Measurements from ENCODE around the gene USP5.
"Not testable (repeated sequence)": the region's sequence is repeated elsewhere in the genome, so short reads cannot be mapped to it uniquely, and the experiment has no call there.

USP5 gene

DNA sequence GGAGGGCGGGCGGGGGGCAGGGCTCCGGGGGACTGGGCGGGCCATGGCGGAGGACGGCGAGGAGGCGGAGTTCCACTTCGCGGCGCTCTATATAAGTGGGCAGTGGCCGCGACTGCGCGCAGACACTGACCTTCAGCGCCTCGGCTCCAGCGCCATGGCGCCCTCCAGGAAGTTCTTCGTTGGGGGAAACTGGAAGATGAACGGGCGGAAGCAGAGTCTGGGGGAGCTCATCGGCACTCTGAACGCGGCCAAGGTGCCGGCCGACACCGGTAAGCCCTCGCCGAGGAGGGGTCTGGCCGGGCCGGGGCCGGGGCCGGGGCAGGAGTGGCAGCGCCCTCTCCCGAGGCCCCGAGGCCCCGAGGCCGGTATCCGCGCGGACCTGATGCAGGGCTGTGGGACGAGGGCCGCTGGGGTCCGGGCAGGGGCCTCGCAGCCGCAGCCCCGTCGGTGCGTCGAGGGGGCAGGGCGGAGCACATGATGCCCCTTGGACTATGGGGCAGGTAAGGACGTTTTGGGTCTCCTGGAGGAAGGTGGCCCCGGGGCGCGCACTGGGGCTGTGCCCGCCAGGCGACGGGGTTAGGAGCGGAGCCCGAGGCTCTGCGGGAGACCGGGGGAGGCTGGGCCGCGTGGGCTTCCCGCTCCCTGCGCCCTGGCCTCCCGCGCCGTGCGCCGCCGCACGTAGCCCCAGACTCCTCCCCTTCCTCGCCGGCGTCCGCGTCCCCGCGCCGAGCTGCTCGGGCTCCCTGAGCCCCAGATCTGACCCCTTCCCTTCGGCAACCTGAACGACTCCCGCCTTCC lies 15.7 kb downstream of the USP5 start, which contains the start of gene TPI1:
TSS of gene TPI1 (plus strand) at position 119 of the 798 bp plus-strand sequence. CDS start at position 155, 36 bp downstream.
- DNase-seq = peak; percentile 45 to 70 (median 54)

DNA sequence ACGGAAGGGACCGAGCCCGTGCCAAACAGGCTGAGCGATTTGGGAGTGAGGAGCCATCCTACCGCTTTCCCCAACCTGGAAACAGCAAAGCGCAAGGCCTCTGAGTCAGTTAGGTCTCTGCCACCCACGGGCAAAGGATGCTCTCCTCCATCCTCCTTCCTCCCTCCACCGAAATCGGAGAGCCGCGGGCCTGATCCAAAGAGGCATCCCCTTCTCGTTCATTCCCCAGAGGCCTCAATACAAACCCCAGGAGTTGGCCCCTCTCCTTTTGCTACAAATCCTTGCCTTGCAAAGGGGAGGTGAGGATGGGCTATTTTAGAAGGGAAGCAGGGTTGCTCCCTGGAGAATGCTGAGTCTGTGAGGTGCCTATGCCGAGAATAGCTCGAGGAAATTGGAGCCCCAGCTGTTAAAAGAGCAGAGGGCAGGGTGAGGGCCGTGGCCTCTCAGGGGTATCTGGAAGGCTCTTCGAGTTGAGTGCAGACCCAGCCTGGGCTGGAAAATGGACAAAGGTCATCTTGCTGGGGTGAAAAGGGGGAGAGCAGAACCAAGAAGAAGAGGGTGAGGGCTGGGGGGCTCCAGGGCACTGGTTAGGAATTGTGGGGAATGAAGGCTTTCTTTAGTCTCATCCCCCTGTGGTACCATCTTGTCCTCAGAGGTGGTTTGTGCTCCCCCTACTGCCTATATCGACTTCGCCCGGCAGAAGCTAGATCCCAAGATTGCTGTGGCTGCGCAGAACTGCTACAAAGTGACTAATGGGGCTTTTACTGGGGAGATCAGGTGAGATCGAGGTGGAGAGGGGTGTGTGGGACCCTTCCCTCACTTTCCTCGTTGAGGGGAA lies 16.5 kb downstream of the USP5 start:
- DNase-seq = no peak

DNA sequence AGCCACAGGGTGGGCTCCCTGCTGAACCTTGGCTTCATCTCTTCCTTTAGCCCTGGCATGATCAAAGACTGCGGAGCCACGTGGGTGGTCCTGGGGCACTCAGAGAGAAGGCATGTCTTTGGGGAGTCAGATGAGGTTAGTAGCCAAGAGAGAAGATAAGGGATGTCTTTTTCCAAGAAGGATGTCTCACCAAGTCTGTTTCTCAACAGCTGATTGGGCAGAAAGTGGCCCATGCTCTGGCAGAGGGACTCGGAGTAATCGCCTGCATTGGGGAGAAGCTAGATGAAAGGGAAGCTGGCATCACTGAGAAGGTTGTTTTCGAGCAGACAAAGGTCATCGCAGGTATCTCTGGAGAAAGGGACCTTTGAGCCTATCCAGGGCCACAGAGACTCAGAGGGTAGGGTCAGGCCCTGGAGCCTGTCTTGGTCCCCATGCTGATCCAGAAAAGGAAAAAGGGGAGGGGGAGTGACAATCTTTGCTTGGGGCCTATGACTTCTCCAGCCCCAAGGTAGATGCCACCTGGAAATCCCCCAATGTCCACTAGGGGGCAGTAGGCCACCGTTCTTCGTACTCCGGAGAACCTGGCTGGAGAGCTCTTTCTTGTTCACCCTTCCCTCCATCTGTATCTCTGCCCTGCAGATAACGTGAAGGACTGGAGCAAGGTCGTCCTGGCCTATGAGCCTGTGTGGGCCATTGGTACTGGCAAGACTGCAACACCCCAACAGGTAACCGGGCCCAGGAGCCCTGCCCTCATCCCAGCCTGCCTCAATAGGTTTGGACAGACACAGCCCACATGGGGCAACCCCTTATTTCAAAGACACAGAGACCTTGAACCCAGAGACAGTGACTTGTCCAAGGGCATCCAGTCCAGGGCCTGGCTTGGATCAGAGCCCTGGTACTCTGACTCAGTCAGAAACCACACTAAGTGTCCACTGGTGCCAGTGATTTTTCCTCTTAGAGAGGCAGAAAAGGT lies 17.4 kb downstream of the USP5 start:
- DNase-seq = peak; percentile 59 to 81 (median 70)

GRCh38 chr12:6870304-6870703 lies 18.4 kb downstream of the USP5 start:
- DNase-seq = not testable (repeated sequence)

DNA sequence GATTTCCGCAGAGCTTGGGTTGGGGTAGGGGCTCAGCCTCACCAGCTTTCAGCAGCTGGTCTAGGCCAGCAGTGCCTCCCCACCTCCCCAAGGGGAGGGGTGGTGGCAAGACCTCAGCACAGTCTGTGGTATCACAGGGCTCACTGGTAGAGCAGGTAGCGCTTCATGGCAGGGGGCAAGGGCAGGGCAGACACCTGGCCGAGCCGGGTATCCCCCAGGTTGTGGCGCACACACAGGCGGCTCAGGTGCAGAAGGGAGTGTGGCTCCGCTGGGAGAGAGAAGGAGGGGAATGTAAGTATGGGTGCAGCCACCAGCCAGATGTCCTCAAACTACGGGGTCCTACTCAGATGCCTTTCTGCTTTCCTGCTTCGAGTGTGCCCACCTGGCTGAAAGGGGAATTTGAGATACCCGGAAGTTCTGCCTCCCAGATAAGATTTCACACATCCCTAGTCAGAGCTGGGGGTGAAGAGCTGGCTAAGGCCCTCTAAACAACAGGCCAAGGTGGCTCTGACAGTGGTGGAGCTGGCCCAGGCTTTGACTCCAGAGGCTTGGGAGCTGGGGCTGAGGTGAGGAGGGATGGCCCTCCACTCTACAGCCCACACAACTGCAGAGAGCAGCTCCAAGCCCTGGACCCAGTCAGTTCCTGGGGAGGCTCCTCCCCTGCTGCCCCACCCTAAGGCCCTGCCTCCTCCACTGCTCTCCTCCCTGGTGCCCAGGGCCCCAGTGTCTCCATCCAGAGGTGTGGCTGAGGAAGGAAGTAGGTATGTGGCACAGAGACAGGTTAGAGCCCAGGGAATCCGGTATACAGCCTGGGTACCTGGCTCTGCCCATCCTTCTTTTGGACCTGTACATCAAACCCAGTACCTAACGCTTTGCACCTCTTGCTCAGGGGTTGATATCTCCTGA lies 19.4 kb downstream of the USP5 start:
- DNase-seq = no peak

DNA sequence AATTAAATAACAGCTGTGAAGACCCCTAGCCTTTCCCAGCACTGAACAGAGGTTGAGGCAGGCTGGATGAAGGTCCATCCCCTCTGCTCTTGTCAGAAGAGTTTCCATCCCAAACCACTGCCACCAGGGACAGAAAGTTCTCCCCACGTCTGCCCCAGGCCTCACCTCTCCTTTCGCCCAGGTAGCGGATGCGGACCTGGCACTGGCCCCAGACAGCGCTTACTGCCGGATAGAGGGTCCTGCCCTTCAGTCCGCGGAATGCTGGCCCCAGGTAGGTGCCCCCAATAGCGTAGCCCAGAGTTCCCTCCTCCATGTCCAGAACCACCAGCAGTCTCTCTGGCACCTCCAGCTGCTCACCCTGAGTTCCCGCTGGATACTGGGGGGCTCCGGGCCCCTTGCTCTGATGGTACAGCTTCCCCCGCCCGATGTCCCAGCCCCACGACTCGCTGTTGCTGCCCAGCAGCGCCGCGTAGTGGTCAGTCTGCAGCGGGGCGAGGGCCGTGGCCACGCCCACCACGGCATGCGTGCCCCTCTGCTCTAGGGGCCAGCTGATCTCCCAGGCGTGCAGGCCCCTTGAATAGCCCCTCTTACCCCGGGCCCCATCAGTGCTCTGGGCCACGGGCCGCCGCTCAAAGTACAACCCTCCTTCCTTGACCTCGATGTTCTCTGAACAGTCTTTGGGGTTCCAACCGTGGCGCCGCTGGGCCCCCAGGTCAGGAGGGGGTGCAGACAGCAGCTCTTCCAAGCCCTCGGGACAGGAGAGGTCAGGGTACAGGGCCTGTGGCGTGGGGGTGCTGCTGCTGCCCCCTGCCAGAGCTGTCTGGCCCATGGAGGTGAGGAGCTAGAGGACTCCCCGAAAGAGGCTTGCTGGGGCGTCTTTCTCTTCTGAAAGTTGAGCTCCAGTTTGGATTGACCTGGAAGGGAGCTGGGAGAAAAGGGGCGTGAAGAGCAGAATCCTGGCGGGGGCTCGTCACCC lies 20.4 kb downstream of the USP5 start:
- DNase-seq = peak; percentile 64 to 83 (median 67)

- peak; percentile 93 to 99 (median 96) for DNase-seq
These were observed 21.4 kb downstream of the USP5 start, which contains the start of gene SPSB2 for GRCh38 chr12:6873094-6874014. TSS of gene SPSB2 (minus strand) at chr12:6873303. CDS start at chr12:6872901, 402 bp downstream.

DNA sequence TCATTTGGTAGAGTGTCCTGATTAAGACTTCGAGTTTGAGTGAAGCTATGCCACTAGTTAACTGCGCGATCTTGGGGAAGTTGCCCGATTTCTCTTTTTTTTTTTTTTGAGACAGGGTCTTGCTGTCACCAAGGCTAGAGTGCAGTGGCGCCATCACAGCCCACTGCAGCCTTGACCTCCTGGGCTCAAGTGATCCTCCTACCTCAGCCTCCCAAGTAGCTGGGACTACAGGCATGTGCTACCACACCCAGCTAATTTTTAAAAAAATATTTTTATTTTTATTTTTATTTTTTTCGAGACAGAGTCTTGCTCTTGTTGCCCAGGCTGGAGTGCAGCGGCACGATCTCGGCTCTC lies 22.0 kb downstream of the USP5 start:
- DNase-seq = not testable (repeated sequence)

GRCh38 chr12:6879824-6880223 lies 27.9 kb downstream of the USP5 start:
- DNase-seq = not testable (repeated sequence)

DNA sequence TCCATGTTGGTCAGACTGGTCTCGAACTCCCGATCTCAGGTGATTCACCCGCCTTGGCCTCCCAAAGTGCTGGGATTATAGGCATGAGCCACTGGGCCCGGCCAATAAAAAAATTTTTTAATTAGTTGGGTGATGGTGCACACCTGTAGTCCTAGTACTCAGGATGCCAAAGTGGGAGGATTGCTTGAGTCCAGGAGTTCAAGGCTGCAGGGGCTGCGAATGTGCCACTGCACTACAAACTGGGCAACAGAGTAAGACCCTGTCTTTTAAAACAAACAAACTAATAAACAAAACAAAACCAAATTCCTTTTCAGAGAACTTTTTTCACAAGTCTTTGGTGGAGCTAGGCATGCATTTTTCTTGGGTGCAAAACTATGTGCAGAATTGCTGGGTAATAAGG lies 31.3 kb downstream of the USP5 start:
- DNase-seq = no peak

GRCh38 chr12:6883683-6884082 lies 31.7 kb downstream of the USP5 start:
- no peak for DNase-seq

GRCh38 chr12:6884539-6884938 lies 32.6 kb downstream of the USP5 start:
- no peak for DNase-seq

GRCh38 chr12:6886206-6886999 lies 34.5 kb downstream of the USP5 start:
- DNase-seq = not testable (repeated sequence)

- no peak for DNase-seq
These were observed 35.5 kb downstream of the USP5 start for GRCh38 chr12:6887460-6887859.

- DNase-seq = no peak
These were observed 36.4 kb downstream of the USP5 start for GRCh38 chr12:6888360-6888759.

- not testable (repeated sequence) for DNase-seq
These were observed 36.8 kb downstream of the USP5 start for GRCh38 chr12:6888794-6889193.

DNA sequence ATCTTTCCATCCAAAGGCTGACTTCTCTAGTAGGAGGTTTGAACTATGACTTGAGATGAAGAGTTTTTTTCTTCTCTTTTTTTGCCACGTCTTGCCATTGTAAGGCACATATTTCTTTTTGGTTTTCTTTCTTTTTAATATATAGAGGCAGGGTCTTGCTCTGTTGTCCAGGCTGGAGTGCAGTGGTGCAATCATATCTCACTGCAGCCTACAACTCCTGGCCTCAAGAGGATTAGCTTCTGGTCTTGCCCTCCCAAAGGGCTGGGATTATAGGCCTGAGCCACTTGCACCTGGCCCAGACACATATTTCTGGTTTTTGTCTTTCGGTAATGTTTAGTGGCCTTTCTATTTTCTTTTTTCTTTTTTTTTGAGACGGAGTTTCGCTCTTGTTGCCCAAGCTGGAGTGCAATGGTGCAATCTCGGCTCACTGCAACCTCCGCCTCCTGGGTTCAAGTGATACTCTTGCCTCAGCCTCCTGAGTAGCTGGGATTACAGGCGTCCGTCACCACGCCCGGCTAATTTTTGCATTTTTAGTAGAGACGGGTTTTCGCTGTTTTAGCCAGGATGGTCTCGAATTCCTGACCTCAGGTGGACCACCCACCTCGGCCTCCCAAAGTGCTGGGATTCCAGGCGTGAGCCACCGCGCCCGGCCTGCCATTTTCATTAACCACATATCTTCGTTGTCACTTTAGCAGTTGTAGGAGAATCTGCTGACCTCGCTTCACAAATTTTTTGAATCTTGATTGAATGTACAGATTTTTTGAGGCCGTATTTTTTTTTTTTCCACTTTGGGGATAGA lies 38.0 kb downstream of the USP5 start:
- not testable (repeated sequence) for DNase-seq

Data from activated naive CD4-positive, alpha-beta T cell (primary cell).